HG02870 (cell line): ENCODE results near the gene MEIS2.

Experiments
- ATAC-seq: cut with Tn5 transposase; IDR thresholded peaks from one replicate; pipeline ENCODE4 v1.9.1; 2021; ENCODE audit warnings: mild to moderate bottlenecking, moderate library complexity; ENCODE audit not compliant: unreplicated experiment

Gene MEIS2

GRCh38 chr15:37100109-37100965 lies at the start of gene MEIS2:
MEIS2 (minus strand) TSS chr15:37100549; CDS start chr15:37099466, 1,083 bp downstream.
- ATAC-seq, result peak; percentile 41

GRCh38 chr15:37149146-37149545 lies 48.8 kb upstream of the MEIS2 start:
- ATAC-seq, result no peak

GRCh38 chr15:37148714-37149113 lies 48.4 kb upstream of the MEIS2 start:
- no peak for ATAC-seq

GRCh38 chr15:37143351-37143750 lies 43.0 kb upstream of the MEIS2 start:
- no peak for ATAC-seq

- ATAC-seq, result no peak
These were observed 42.0 kb upstream of the MEIS2 start for GRCh38 chr15:37142371-37142770.

- ATAC-seq, result no peak
These were observed 40.2 kb upstream of the MEIS2 start for GRCh38 chr15:37140531-37141058.

GRCh38 chr15:37138591-37139215 lies 38.4 kb upstream of the MEIS2 start:
- ATAC-seq, result no peak

GRCh38 chr15:37137221-37137620 lies 36.9 kb upstream of the MEIS2 start:
- no peak for ATAC-seq

- no peak for ATAC-seq
These were observed 36.3 kb upstream of the MEIS2 start for GRCh38 chr15:37136666-37137065.

- ATAC-seq, result peak; percentile 59
These were observed 34.9 kb upstream of the MEIS2 start for GRCh38 chr15:37135225-37135624.

GRCh38 chr15:37134699-37135131 lies 34.4 kb upstream of the MEIS2 start:
- no peak for ATAC-seq

- ATAC-seq, result no peak
These were observed 33.9 kb upstream of the MEIS2 start for GRCh38 chr15:37134244-37134643.

GRCh38 chr15:37133602-37134001 lies 33.3 kb upstream of the MEIS2 start:
- no peak for ATAC-seq

GRCh38 chr15:37132826-37133417 lies 32.6 kb upstream of the MEIS2 start:
- ATAC-seq, result no peak

GRCh38 chr15:37131621-37132020 lies 31.3 kb upstream of the MEIS2 start:
- no peak for ATAC-seq

GRCh38 chr15:37130356-37130755 lies 30.0 kb upstream of the MEIS2 start:
- no peak for ATAC-seq

- no peak for ATAC-seq
These were observed 24.8 kb upstream of the MEIS2 start for GRCh38 chr15:37125143-37125542.

GRCh38 chr15:37124331-37124730 lies 24.0 kb upstream of the MEIS2 start:
- ATAC-seq, result no peak

- ATAC-seq, result no peak
These were observed 22.4 kb upstream of the MEIS2 start for GRCh38 chr15:37122703-37123102.

GRCh38 chr15:37121492-37121891 lies 21.1 kb upstream of the MEIS2 start:
- ATAC-seq, result no peak

- no peak for ATAC-seq
These were observed 16.7 kb upstream of the MEIS2 start for GRCh38 chr15:37117030-37117429.

GRCh38 chr15:37115538-37115937 lies 15.2 kb upstream of the MEIS2 start:
- ATAC-seq, result no peak
